ENCODE measurements around the gene C14orf93.

GRCh38 chr14:23044840-23045239 is 34.9 kb upstream of the C14orf93 start:
- TF ChIP-seq FOXP2 (optimal IDR thresholded peaks at IDR 0.05; ENCODE audit: borderline replicate concordance, extremely low read depth, extremely low read length, insufficient read depth), result no peak
- TF ChIP-seq SIN3A (IDR thresholded peaks at IDR 0.05; ENCODE audit: borderline replicate concordance, insufficient read depth, low read length), result no peak

Data from PFSK-1 (cell line).